RWPE2 (cell line): ENCODE results near the gene LRRN2.

Experiments used
- ATAC-seq: fragments of 200-7000 bp; cut with Tn5 transposase; 3 replicates; pipeline ENCODE4 v1.9.1; 2021; ENCODE audit warnings: low read depth
- DNase-seq: peaks from one replicate; pipeline ENCODE4 v3.0.0-alpha.2; 2020; ENCODE audit warnings: low spot score
- H3K27ac ChIP-seq: fragments of 450-650 bp; 2 replicates; pipeline ENCODE4 v1.5.1; 2017; ENCODE audit warnings: mild to moderate bottlenecking; ENCODE audit not compliant: poor library complexity, severe bottlenecking
- H3K27me3 ChIP-seq: fragments of 250-450 bp; sonication (Bioruptor Pico); 2 replicates; pipeline ENCODE4 v1.5.1; 2021; ENCODE audit warnings: mild to moderate bottlenecking, moderate library complexity; ENCODE audit not compliant: insufficient read depth, poor library complexity, severe bottlenecking
- H3K36me3 ChIP-seq: fragments of 250-450 bp; sonication (Bioruptor Pico); 2 replicates; pipeline ENCODE4 v1.5.1; 2020; ENCODE audit warnings: low read depth, mild to moderate bottlenecking, moderate library complexity
- H3K4me1 ChIP-seq: fragments of 250-450 bp; sonication (Bioruptor Pico); 2 replicates; pipeline ENCODE4 v1.5.1; 2021; ENCODE audit warnings: mild to moderate bottlenecking, moderate library complexity; ENCODE audit not compliant: insufficient read depth, poor library complexity, severe bottlenecking
- H3K4me3 ChIP-seq: fragments of 250-450 bp; sonication (Bioruptor Pico); 2 replicates; pipeline ENCODE4 v1.5.1; 2021; ENCODE audit warnings: mild to moderate bottlenecking, moderate library complexity; ENCODE audit not compliant: severe bottlenecking
- H3K9me3 ChIP-seq: fragments of 250-450 bp; sonication (Bioruptor Pico); 2 replicates; pipeline ENCODE4 v1.5.1; 2021; ENCODE audit warnings: mild to moderate bottlenecking, moderate library complexity; ENCODE audit not compliant: severe bottlenecking
- TF ChIP-seq, protein P1 (sequence below): fragments of 450-650 bp; IDR thresholded peaks from one replicate; pipeline ENCODE4 v1.5.1; 2017; ENCODE audit warnings: mild to moderate bottlenecking, moderate library complexity; ENCODE audit not compliant: poor library complexity, severe bottlenecking

LRRN2 gene

DNA sequence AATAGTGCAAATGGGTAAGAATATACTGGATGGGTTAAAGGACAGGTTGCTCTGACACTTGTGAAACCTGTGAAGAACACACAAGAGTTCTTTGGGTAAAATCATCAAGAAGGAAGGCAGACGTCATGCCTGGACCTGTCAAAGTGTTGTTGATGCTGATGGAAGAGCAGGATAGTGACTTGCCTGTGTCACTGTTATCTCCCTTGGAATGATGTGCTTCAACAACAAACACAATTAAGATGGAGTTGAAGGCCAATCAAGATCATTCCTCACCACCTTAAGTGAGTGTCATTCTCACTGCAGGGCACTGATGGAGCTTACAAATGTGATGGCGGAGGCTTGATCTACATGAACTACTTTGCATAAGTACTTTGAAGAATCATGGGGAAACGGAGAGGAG, 73.2 kb downstream of the LRRN2 start:
- H3K27me3 ChIP-seq, result no peaks in the 10 kb centered on the region
- no peaks in the 10 kb centered on the region for H3K4me1 ChIP-seq
- DNase-seq (no peak), ATAC-seq (no peak)
- no peak overlapping the region for H3K4me3 ChIP-seq
- no peaks in the 10 kb centered on the region for H3K9me3 ChIP-seq
- no peak overlapping the region for H3K27ac ChIP-seq
- TF ChIP-seq, protein P1, sequence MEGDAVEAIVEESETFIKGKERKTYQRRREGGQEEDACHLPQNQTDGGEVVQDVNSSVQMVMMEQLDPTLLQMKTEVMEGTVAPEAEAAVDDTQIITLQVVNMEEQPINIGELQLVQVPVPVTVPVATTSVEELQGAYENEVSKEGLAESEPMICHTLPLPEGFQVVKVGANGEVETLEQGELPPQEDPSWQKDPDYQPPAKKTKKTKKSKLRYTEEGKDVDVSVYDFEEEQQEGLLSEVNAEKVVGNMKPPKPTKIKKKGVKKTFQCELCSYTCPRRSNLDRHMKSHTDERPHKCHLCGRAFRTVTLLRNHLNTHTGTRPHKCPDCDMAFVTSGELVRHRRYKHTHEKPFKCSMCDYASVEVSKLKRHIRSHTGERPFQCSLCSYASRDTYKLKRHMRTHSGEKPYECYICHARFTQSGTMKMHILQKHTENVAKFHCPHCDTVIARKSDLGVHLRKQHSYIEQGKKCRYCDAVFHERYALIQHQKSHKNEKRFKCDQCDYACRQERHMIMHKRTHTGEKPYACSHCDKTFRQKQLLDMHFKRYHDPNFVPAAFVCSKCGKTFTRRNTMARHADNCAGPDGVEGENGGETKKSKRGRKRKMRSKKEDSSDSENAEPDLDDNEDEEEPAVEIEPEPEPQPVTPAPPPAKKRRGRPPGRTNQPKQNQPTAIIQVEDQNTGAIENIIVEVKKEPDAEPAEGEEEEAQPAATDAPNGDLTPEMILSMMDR, result no peak
- H3K36me3 ChIP-seq, result no peaks in the 10 kb centered on the region

DNA sequence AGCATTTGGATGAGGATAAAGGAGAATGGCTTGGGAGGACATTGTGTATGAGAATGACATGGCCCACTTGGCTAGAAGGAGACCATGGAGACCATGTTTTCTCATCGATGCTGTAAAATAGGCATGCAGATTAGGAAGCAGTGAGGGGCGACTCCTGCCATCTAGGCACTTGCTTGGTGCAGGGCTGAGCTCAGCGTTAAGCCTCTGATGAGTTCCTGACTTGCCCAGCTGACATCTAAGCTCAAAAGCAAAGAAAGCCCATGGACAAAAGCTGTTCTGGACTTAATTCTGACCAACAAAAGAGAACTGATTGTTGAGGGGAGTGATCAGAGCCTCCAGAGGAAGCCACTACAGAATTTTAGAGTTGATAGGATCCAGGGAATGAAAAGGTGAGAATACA, 74.5 kb downstream of the LRRN2 start:
- TF ChIP-seq, protein P1, result no peak
- Histone ChIP-seq H3K4me1 (no peaks in the 10 kb centered on the region), H3K27me3 (no peaks in the 10 kb centered on the region), H3K4me3 (no peak overlapping the region), H3K9me3 (no peaks in the 10 kb centered on the region), H3K36me3 (no peaks in the 10 kb centered on the region), H3K27ac (no peak overlapping the region)
- DNase-seq (no peak), ATAC-seq (no peak)

DNA sequence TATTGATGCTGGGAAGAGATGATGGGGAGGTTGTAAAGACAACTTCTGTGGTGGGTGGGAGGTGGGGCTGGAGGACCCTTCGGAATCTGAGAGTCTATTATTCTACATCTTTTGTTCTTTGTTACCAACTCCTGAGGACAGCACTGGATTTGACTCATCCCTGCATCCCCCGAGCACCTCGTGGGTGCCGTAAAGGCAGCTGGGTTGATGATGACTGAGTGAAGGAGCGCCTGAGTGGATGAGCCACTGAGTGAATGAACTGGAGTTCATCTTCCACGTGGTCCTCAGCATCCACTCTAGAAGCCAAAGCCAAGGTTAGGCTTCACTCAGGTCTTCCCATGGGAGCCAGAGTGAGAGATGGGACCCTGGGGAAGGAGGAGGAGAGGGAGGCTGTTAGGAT, 77.6 kb downstream of the LRRN2 start:
- Histone ChIP-seq H3K4me1 (no peaks in the 10 kb centered on the region), H3K4me3 (no peak overlapping the region), H3K27ac (no peak overlapping the region), H3K27me3 (no peaks in the 10 kb centered on the region), H3K9me3 (no peaks in the 10 kb centered on the region), H3K36me3 (no peaks in the 10 kb centered on the region)
- TF ChIP-seq, protein P1, result no peak
- ATAC-seq, result no peak
- DNase-seq, result no peak

DNA sequence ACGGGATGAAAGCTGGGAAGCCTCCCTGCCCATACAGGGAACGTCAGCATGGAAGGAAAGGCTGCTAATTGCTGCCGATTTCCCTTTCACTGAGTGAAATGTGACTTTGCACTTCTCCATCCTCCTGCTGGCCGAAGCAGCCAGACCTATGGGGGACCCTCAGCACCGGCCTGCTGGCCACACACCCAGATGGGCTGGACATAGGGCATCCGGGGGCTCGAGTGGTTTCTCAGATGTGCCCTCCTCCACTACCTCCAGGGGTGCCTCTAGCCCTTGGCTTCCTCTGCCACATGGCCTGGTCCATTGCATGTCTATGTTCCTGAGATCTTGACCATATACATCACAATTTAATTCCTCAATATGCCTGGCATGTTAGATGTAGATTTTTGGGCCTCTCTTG, 79.7 kb downstream of the LRRN2 start:
- TF ChIP-seq, protein P1, result no peak
- Histone ChIP-seq H3K4me3 (no peak overlapping the region), H3K36me3 (no peaks in the 10 kb centered on the region), H3K27ac (no peak overlapping the region), H3K4me1 (no peaks in the 10 kb centered on the region), H3K27me3 (no peaks in the 10 kb centered on the region), H3K9me3 (no peaks in the 10 kb centered on the region)
- ATAC-seq (no peak), DNase-seq (no peak)

DNA sequence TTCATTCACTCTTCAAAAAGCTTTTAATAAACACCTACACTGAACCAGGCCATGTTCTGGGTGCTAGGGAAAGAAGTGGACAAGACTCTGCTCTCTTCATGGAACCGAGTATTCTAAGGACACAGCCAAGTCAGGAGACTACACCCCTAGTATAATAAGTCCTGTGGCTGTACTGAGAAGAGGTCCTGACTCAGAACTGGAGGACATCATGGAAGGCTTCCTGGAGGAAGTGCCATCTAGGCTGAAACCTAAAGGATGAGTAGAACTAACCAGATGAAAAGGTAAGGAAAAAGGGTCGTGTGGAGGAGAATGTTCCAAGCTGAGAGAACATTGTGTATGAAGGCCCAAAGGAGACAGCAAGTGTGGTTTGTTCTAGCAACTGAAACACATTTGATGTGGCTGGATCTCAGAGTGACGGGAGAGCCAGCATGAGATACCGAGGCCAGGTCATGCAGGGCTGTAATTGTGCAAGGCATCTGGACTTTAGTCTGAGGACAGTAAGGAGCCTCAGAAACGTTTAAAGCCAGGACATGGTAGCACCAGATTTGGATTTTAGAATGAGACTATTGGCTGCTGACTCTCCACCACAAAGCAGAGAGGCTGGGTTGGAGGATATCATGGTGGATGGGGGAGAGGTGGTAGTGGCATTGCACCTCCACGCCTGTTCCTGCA, 82.5 kb downstream of the LRRN2 start:
- no peaks in the 10 kb centered on the region for H3K36me3 ChIP-seq
- ATAC-seq (no peak), DNase-seq (no peak)
- no peaks in the 10 kb centered on the region for H3K27me3 ChIP-seq
- H3K9me3 ChIP-seq, result no peaks in the 10 kb centered on the region
- H3K4me3 ChIP-seq, result no peak overlapping the region
- H3K27ac ChIP-seq, result no peak overlapping the region
- TF ChIP-seq, protein P1, result no peak
- no peaks in the 10 kb centered on the region for H3K4me1 ChIP-seq
